GM12872 (cell line): Measurements from ENCODE around the gene SPACA4.

Source experiments
- CTCF ChIP-seq: IDR thresholded peaks from 3 replicates; pipeline ENCODE4 v1.5.1; 2011; ENCODE audit warnings: low read depth, mild to moderate bottlenecking, low read length, moderate library complexity; ENCODE audit not compliant: insufficient read depth

SPACA4 gene, protein sequence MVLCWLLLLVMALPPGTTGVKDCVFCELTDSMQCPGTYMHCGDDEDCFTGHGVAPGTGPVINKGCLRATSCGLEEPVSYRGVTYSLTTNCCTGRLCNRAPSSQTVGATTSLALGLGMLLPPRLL

GRCh38 chr19:48606463-48607358 lies at the start of gene SPACA4:
Gene SPACA4, plus strand, starts transcription at chr19:48606742. Its CDS starts 237 bp downstream, at chr19:48606979.
- no peak for TF ChIP-seq CTCF

DNA sequence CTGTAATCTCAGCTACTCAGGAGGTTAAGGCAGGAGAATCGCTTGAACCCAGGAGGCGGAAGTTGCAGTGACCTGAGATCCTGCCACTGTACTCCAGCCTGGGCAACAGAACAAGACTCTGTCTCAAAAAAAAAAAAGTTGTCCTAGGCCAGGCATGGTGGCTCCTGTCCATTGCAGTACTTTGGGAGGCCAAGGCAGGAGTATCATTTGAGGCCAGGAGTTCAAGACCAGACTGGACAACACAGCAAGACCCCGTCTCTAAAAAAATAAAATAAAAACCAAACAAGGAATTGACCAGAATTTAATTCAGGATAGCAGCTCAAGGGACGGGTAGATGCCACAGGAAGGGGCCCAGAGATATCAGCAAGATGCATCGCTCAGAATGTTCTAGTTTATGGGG lies 49.7 kb upstream of the SPACA4 start:
- TF ChIP-seq CTCF, result no peak

DNA sequence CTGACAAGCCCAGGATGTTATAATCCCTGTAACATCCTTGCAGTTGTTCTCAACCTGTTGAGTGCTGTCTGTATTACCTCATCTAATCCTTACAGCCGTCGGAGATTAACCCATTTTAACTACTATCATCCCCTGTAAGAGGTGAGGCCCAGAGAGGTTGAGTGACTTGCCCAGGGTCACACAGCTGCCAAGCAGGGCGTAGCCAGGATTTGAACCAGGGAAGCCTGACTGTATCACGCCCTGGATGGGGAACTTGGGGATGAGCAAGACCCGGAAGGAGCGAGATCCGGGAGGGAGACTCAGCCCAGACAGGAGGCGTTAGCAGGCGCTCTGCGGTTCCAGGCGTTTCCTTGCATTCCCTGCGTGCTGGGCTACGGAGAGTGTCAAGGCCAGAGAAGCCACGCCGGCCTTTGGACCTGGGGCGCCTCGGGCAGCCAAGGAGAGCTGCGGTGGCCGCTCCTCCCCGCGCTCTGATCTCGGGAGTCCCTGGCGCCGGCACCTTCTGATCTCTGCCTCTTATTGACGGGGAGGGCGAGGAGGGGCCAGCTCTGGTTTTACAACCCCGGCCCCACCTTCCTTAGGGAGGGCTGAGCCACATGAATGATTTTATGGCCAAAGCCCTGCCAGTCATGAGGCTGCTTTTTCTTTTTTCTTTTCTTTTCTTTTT lies 48.4 kb upstream of the SPACA4 start:
- no peak for TF ChIP-seq CTCF

DNA sequence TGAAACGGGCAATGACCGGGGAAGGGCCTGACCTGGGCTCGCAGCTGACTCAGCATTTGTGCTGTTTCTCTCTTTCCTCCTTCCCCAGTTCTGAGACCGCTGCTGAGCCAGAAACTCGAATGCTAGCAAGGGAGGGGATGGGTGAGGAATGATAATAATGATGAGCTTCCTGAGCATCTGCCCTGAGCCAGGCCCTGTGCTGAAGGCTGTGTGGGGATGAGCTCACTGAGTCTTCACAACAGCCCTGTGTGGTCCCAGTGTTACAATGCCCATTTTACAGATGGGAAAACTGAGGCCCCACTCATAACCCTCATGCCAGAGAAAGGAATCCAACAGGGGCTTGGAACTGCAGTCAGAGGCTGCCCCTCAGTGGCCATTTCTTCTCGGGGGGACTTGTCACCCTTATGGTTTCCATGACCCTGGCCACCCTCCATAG lies 46.4 kb upstream of the SPACA4 start:
- peak; percentile 14; the same call in 1 of the 3 replicates for TF ChIP-seq CTCF

GRCh38 chr19:48561412-48561811 lies 45.1 kb upstream of the SPACA4 start:
- TF ChIP-seq CTCF, result no peak

DNA sequence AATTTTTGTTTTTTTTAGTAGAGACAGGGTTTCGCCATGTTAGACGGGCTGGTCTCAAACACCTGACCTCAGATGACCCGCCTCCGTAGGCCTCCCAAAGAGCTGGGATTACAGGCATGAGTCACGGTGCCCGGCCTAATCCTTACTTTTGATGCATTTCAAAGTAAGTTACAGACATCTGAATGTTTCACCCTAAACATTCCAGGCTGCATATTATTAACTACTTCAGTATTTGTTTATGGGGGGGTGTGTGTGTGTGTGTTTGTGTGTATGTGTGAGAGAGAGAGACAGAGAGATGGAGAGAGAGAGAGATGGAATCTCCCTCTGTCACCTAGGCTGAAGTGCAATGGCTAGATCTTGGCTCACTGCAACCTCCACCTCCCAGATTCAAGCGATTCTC lies 41.5 kb upstream of the SPACA4 start:
- TF ChIP-seq CTCF, result no peak

GRCh38 chr19:48568345-48568886 lies 38.1 kb upstream of the SPACA4 start:
- no peak for TF ChIP-seq CTCF
